Measurements from ENCODE around the gene XYLT1.

XYLT1 gene

GRCh38 chr16:17170435-17170834 lies 300.3 kb downstream of the XYLT1 start:
- no peak for DNase-seq

- DNase-seq: no peak
Measured at GRCh38 chr16:17168181-17168580, 302.6 kb downstream of the XYLT1 start.

- no peak for DNase-seq
Measured at GRCh38 chr16:17166095-17166494, 304.7 kb downstream of the XYLT1 start.

GRCh38 chr16:17162560-17162959 lies 308.2 kb downstream of the XYLT1 start:
- DNase-seq: no peak

- DNase-seq: no peak
Measured at GRCh38 chr16:17160920-17161431, 309.8 kb downstream of the XYLT1 start.

GRCh38 chr16:17160285-17160853 lies 310.4 kb downstream of the XYLT1 start:
- DNase-seq: no peak

GRCh38 chr16:17159617-17160016 lies 311.1 kb downstream of the XYLT1 start:
- DNase-seq: no peak

GRCh38 chr16:17155936-17156335 lies 314.8 kb downstream of the XYLT1 start:
- DNase-seq: no peak

GRCh38 chr16:17155485-17155884 lies 315.3 kb downstream of the XYLT1 start:
- DNase-seq: no peak

GRCh38 chr16:17154981-17155380 lies 315.8 kb downstream of the XYLT1 start:
- no peak for DNase-seq

- DNase-seq: no peak
Measured at GRCh38 chr16:17152311-17152710, 318.4 kb downstream of the XYLT1 start.

GRCh38 chr16:17151335-17151734 lies 319.4 kb downstream of the XYLT1 start:
- no peak for DNase-seq

- no peak for DNase-seq
Measured at GRCh38 chr16:17149904-17150483, 320.8 kb downstream of the XYLT1 start.

- DNase-seq: no peak
Measured at GRCh38 chr16:17147942-17148341, 322.8 kb downstream of the XYLT1 start.

- no peak for DNase-seq
Measured at GRCh38 chr16:17145029-17145428, 325.7 kb downstream of the XYLT1 start.

GRCh38 chr16:17144431-17144830 lies 326.3 kb downstream of the XYLT1 start:
- DNase-seq: no peak

GRCh38 chr16:17143546-17144419 lies 327.0 kb downstream of the XYLT1 start:
- no peak for DNase-seq

- no peak for DNase-seq
Measured at GRCh38 chr16:17138801-17139200, 332.0 kb downstream of the XYLT1 start.

- no peak for DNase-seq
Measured at GRCh38 chr16:17135439-17135838, 335.3 kb downstream of the XYLT1 start.

- no peak for DNase-seq
Measured at GRCh38 chr16:17134586-17134985, 336.2 kb downstream of the XYLT1 start.

- no peak for DNase-seq
Measured at GRCh38 chr16:17133851-17134250, 336.9 kb downstream of the XYLT1 start.

- DNase-seq: no peak
Measured at GRCh38 chr16:17131351-17131750, 339.4 kb downstream of the XYLT1 start.

GRCh38 chr16:17130733-17131132 lies 340.0 kb downstream of the XYLT1 start:
- no peak for DNase-seq

GRCh38 chr16:17129971-17130370 lies 340.8 kb downstream of the XYLT1 start:
- no peak for DNase-seq

Measured in COR-L47 (cell line).